OCI-LY1 (cell line): ENCODE data around the gene CACNA2D3.
"Not testable (repeated sequence)": the region's sequence is repeated elsewhere in the genome, so short reads cannot be mapped to it uniquely, and the experiment has no call there.

Experiments used
- H2AFZ ChIP-seq: fragments of 200-600 bp; sonication (generic), shearing (Covaris generic); 2 replicates; pipeline ENCODE4 v1.6.0; 2014; ENCODE audit warnings: antibody characterized with exemption, mild to moderate bottlenecking, low read length
- H3F3A ChIP-seq: fragments of 200-600 bp; sonication (generic), shearing (Covaris generic); 2 replicates; pipeline ENCODE4 v1.6.0; 2014; ENCODE audit warnings: mild to moderate bottlenecking, antibody characterized with exemption, low read length, moderate library complexity; ENCODE audit not compliant: insufficient read depth
- H3K27ac ChIP-seq: fragments of 200-600 bp; sonication (generic); 2 replicates; pipeline ENCODE4 v1.5.1; 2014; ENCODE audit warnings: low read length, mixed run types, mild to moderate bottlenecking, low read depth; ENCODE audit not compliant: poor library complexity, severe bottlenecking
- H3K27me3 ChIP-seq: fragments of 200-600 bp; sonication (generic); 2 replicates; pipeline ENCODE4 v1.6.0; 2014; ENCODE audit warnings: antibody characterized with exemption, mild to moderate bottlenecking, low read length, moderate library complexity; ENCODE audit not compliant: insufficient read depth
- H3K36me3 ChIP-seq: fragments of 200-600 bp; sonication (generic); 2 replicates; pipeline ENCODE4 v1.6.1; 2014; ENCODE audit warnings: mild to moderate bottlenecking, antibody characterized with exemption, low read length, moderate library complexity, mixed read lengths; ENCODE audit not compliant: insufficient read depth
- H3K4me1 ChIP-seq: fragments of 200-600 bp; sonication (generic); 2 replicates; pipeline ENCODE4 v1.5.1; 2014; ENCODE audit warnings: mild to moderate bottlenecking, low read length, moderate library complexity; ENCODE audit not compliant: insufficient read depth, severe bottlenecking
- H3K4me2 ChIP-seq: fragments of 200-600 bp; sonication (generic), shearing (Covaris generic); 2 replicates; pipeline ENCODE4 v1.6.1; 2014; ENCODE audit warnings: low read length
- H3K4me3 ChIP-seq: fragments of 200-600 bp; sonication (generic); 2 replicates; pipeline ENCODE4 v1.5.1; 2014; ENCODE audit warnings: low read length, low read depth, mild to moderate bottlenecking, mixed read lengths; ENCODE audit not compliant: poor library complexity, severe bottlenecking
- H3K79me2 ChIP-seq: fragments of 200-600 bp; shearing (Covaris generic); 2 replicates; pipeline ENCODE4 v1.6.1; 2016; ENCODE audit warnings: mixed run types, low read length, mixed read lengths; ENCODE audit not compliant: insufficient read depth
- H3K9ac ChIP-seq: fragments of 200-600 bp; sonication (generic), shearing (Covaris generic); 2 replicates; pipeline ENCODE4 v1.6.1; 2014; ENCODE audit warnings: mild to moderate bottlenecking, low read length, mixed read lengths
- H3K9me2 ChIP-seq: fragments of 200-600 bp; sonication (generic), shearing (Covaris generic); 2 replicates; pipeline ENCODE4 v1.6.1; 2014; ENCODE audit warnings: low read depth, mild to moderate bottlenecking, low read length, mixed read lengths
- H3K9me3 ChIP-seq: fragments of 200-600 bp; shearing (Covaris generic); 2 replicates; pipeline ENCODE4 v1.6.1; 2014; ENCODE audit warnings: low read length, mixed read lengths
- H4K20me1 ChIP-seq: fragments of 200-600 bp; sonication (generic), shearing (Covaris generic); 2 replicates; pipeline ENCODE4 v1.6.0; 2016; ENCODE audit warnings: mild to moderate bottlenecking, low read length; ENCODE audit not compliant: insufficient read depth
- EZH2 ChIP-seq: fragments of 200-600 bp; sonication (generic), shearing (Covaris generic); IDR thresholded peaks from 2 replicates; pipeline ENCODE4 v1.8.0; 2017; ENCODE audit warnings: borderline replicate concordance, mixed run types, mild to moderate bottlenecking, antibody characterized with exemption, low read length, moderate library complexity, mixed read lengths
- TF ChIP-seq, protein P1 (sequence below): fragments of 200-600 bp; sonication (generic), shearing (Covaris generic); IDR thresholded peaks from 2 replicates; pipeline ENCODE4 v1.5.1; 2017; ENCODE audit warnings: mild to moderate bottlenecking, antibody characterized with exemption, low read length, moderate library complexity, mixed read lengths

Gene CACNA2D3

DNA sequence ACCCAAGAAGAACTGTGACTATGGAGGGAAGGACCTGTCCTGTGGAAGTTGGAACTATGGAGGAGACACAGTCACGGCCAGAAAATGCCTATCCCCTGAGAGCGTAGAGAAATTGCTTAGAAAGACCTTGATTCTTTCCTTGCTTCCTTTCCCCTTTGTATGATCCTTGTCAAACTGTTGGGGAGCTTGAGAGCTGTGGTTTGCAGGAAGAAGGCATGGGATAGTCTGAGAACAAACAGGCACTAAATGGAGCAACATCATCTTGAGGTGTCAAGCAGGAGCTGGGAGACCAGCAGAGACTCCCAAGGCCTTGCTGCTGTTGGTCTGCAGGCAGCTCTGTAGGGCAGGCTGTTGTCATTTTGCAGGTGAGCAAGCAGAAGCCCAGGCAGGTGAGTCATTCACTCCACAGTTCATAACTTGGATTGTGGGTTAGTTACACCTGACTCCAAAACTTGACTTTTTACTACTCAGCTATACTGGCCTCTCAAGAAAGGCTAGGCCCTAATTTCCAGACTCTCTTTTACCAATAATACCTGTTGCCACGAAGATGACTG is 506.6 kb downstream of the CACNA2D3 start:
- Histone ChIP-seq H3F3A (no peaks in the 10 kb centered on the region), H3K4me3 (no peak overlapping the region), H3K4me1 (no peaks in the 10 kb centered on the region), H3K79me2 (no peaks in the 10 kb centered on the region), H3K9me3 (no peaks in the 10 kb centered on the region), H3K27me3 (no peaks in the 10 kb centered on the region), H3K9me2 (no peaks in the 10 kb centered on the region), H3K4me2 (no peak overlapping the region), H4K20me1 (no peaks in the 10 kb centered on the region), H3K9ac (no peak overlapping the region), H3K27ac (no peak overlapping the region), H3K36me3 (no peaks in the 10 kb centered on the region), H2AFZ (no peak overlapping the region)
- no peak for TF ChIP-seq EZH2
- TF ChIP-seq, protein P1, sequence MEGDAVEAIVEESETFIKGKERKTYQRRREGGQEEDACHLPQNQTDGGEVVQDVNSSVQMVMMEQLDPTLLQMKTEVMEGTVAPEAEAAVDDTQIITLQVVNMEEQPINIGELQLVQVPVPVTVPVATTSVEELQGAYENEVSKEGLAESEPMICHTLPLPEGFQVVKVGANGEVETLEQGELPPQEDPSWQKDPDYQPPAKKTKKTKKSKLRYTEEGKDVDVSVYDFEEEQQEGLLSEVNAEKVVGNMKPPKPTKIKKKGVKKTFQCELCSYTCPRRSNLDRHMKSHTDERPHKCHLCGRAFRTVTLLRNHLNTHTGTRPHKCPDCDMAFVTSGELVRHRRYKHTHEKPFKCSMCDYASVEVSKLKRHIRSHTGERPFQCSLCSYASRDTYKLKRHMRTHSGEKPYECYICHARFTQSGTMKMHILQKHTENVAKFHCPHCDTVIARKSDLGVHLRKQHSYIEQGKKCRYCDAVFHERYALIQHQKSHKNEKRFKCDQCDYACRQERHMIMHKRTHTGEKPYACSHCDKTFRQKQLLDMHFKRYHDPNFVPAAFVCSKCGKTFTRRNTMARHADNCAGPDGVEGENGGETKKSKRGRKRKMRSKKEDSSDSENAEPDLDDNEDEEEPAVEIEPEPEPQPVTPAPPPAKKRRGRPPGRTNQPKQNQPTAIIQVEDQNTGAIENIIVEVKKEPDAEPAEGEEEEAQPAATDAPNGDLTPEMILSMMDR = no peak

DNA sequence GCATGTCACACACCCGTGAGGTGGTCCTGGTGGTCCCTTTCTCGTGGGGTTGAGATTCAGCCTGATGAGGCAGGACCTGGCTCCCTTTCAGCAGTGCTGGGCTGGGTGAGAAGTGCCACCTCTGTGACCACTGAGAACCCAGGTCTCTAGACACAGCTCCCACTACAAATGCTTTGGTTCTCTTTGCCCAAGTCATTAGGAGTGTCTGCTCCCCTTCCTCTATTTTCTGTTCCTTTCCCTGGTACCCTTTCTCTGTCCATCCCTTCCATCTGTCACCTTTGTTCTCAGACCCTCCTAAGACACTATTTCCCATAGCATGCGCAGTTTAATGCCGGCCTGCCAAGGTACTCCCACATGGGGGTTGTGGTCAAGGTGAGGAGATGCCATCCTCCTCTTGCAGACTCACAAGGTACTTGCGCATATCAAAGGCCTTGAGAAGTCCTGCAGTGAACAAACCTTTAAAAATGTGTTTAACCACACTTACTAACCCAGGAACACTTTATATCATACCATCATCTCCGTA is 507.8 kb downstream of the CACNA2D3 start:
- no peak overlapping the region for H2AFZ ChIP-seq
- no peak overlapping the region for H3K4me2 ChIP-seq
- H3K9me3 ChIP-seq = no peaks in the 10 kb centered on the region
- TF ChIP-seq, protein P1 = no peak
- no peak for TF ChIP-seq EZH2
- no peak overlapping the region for H3K4me3 ChIP-seq
- H3K9ac ChIP-seq = no peak overlapping the region
- no peaks in the 10 kb centered on the region for H3K79me2 ChIP-seq
- no peaks in the 10 kb centered on the region for H3F3A ChIP-seq
- H3K4me1 ChIP-seq = no peaks in the 10 kb centered on the region
- no peaks in the 10 kb centered on the region for H4K20me1 ChIP-seq
- no peaks in the 10 kb centered on the region for H3K36me3 ChIP-seq
- no peaks in the 10 kb centered on the region for H3K9me2 ChIP-seq
- H3K27ac ChIP-seq = no peak overlapping the region
- H3K27me3 ChIP-seq = no peaks in the 10 kb centered on the region

DNA sequence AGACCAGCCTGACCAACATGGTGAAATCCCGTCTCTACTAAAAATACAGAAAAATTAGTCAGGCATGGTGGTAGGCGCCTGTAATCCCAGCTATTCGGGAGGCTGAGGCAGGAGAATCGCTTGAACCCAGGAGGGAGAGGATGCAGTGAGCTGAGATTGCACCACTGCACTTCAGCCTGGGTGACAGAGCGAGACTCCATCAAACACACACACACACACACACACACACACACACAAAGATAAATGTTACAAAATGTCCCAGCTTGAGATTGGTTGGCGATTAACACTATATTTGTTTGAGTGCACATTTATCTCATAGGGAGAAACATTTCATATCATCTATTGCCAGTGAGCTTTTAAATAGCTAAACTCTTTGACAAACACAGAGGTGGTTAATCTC is 508.6 kb downstream of the CACNA2D3 start:
- not testable (repeated sequence) for H2AFZ ChIP-seq, H3K36me3 ChIP-seq, H4K20me1 ChIP-seq, H3K4me2 ChIP-seq, H3K4me1 ChIP-seq, H3K9me3 ChIP-seq, H3K9ac ChIP-seq, H3K27me3 ChIP-seq, H3K4me3 ChIP-seq, H3F3A ChIP-seq, H3K9me2 ChIP-seq, H3K27ac ChIP-seq, H3K79me2 ChIP-seq
